Gastroesophageal sphincter (tissue), 4 donors: ENCODE results near the gene NRG2. TPM values are rescaled to one million over a fixed set of nuclear protein-coding genes. Genes with fewer than 3 reads are reported as not detected.

Experiments
- ATAC-seq: fragments of 150-250 bp; one replicate; pipeline ENCODE4 v1.9.1; 2016; ENCODE audit warnings: mild to moderate bottlenecking, moderate library complexity
- H3K27ac ChIP-seq, 4 donors: fragments of 200-600 bp; sonication (generic) in 3 of 4; 1 replicate in 3 of 4; 2 replicates in 1 of 4; pipeline ENCODE4 v1.5.1; 2016 to 2019
- H3K27me3 ChIP-seq: fragments of 200-600 bp; sonication (generic); one replicate; pipeline ENCODE4 v1.5.1; 2019
- H3K36me3 ChIP-seq, 2 donors: fragments of 200-600 bp; sonication (generic); one replicate each; pipeline ENCODE4 v1.5.1; 2019; ENCODE audit warnings: control low read depth in 1 of 2
- H3K4me1 ChIP-seq, 3 donors: fragments of 200-600 bp; sonication (generic); 1 replicate in 2 of 3; 2 replicates in 1 of 3; pipeline ENCODE4 v1.5.1; 2016 to 2019; ENCODE audit warnings: control low read depth in 2 of 3
- H3K4me3 ChIP-seq, 2 donors: fragments of 200-600 bp; sonication (generic); one replicate each; pipeline ENCODE4 v1.5.1; 2019; ENCODE audit warnings: mild to moderate bottlenecking in 1 of 2, moderate library complexity in 1 of 2
- H3K9me3 ChIP-seq, 3 donors: fragments of 200-600 bp; sonication (generic); one replicate each; pipeline ENCODE4 v1.5.1; 2017 to 2019; ENCODE audit warnings: control low read depth in 2 of 3
- CTCF ChIP-seq, 4 experiments: fragments of 200-600 bp in 2 of 4; fragments of 450-650 bp in 2 of 4; sonication (generic) in 1 of 4; IDR thresholded peaks; one replicate each; pipeline ENCODE4 v1.5.1; 2017 to 2019; ENCODE audit warnings: antibody characterized with exemption in 4 of 4, mild to moderate bottlenecking in 2 of 4, moderate library complexity in 2 of 4
- EP300 ChIP-seq: sonication (generic); formaldehyde crosslinking; IDR thresholded peaks from one replicate; pipeline ENCODE4 v1.6.1; 2017; ENCODE audit warnings: antibody characterized with exemption, mild to moderate bottlenecking
- POLR2A ChIP-seq, 2 donors: fragments of 450-650 bp; IDR thresholded peaks; one replicate each; pipeline ENCODE4 v1.6.1; 2017; ENCODE audit warnings: antibody characterized with exemption in 2 of 2, mild to moderate bottlenecking in 2 of 2, moderate library complexity in 1 of 2
- POLR2AphosphoS5 ChIP-seq: sonication (generic); formaldehyde crosslinking; IDR thresholded peaks from one replicate; pipeline ENCODE4 v1.6.1; 2017; ENCODE audit warnings: antibody characterized with exemption
- WGBS, 2 donors: methylation state at CpG; one replicate each; pipeline ENCODE4 v1.1.5; 2018; ENCODE audit warnings: low coverage in 1 of 2; 5-methylcytosine and 5-hydroxymethylcytosine counted together
- total RNA-seq, 4 donors: library from RNA; depleted of rRNA; stranded (reverse); fragments of >200 nt; gene quantifications; one replicate each; pipeline ENCODE4 v1.1.0, GENCODE V29; 2016

Gene NRG2
- total RNA-seq, 4 donors from 2014 or later, result 3.2 to 7.6 (median 5.1) TPM

- no peak for TF ChIP-seq EP300
- no peak for TF ChIP-seq POLR2AphosphoS5
- Histone ChIP-seq H3K36me3 (no peaks in the 10 kb centered on the region), H3K4me1 (peaks cover 1 to 37% (median 16%) of the 10 kb centered on the region in 3 donors), H3K9me3 (no peaks in the 10 kb centered on the region), H3K27ac (no peak overlapping the region), H3K27me3 (peaks cover 28% of the 10 kb centered on the region), H3K4me3 (no peak overlapping the region)
- whole genome bisulfite sequencing, 2 donors, result 89% methylated on average over 2 of the region's 3 CpGs; no CpG with 5 or more reads in 1 of the 2 donors
- no peak for ATAC-seq
Measured at GRCh38 chr5:139900546-139901250, 142.4 kb downstream of the NRG2 start.

GRCh38 chr5:139898981-139899380, 144.1 kb downstream of the NRG2 start:
- TF ChIP-seq EP300 (no peak), POLR2AphosphoS5 (no peak), POLR2A (IDR thresholded peaks at IDR 0.05) (no peak), CTCF (IDR thresholded peaks at IDR 0.05) (no peak)
- no peaks in the 10 kb centered on the region for H3K36me3 ChIP-seq
- peaks cover 4 to 30% (median 7%) of the 10 kb centered on the region in 3 donors for H3K4me1 ChIP-seq
- no peaks in the 10 kb centered on the region for H3K9me3 ChIP-seq
- no peak for ATAC-seq
- no peak overlapping the region for H3K27ac ChIP-seq
- WGBS, 2 donors, result no CpG with 5 or more reads among the region's 2 CpGs
- peaks cover 16% of the 10 kb centered on the region for H3K27me3 ChIP-seq
- no peak overlapping the region for H3K4me3 ChIP-seq

DNA sequence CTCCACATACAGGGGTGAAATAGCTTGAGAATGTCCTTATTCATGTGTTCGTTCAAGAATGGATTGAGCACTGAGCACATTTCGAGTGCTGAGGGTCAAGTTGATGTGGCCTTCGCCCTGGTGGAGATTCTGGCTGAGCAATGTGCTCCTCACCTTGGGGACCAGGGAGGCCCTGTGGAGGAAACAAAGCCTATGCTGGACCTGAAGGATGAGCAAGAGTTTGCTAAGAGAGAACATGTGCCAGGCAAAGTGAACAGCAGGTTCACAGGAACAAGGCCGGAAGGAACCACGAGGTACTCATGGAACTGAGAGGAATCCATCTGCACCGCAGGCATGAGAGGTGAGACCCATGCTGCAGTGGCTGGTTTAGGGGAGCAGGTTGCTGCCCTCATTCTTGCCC, 145.1 kb downstream of the NRG2 start:
- TF ChIP-seq POLR2A (IDR thresholded peaks at IDR 0.05) (no peak), CTCF (IDR thresholded peaks at IDR 0.05) (no peak), EP300 (no peak), POLR2AphosphoS5 (no peak)
- H3K4me3 ChIP-seq, result no peak overlapping the region
- no peaks in the 10 kb centered on the region for H3K9me3 ChIP-seq
- H3K27me3 ChIP-seq, result peaks cover 9% of the 10 kb centered on the region
- H3K4me1 ChIP-seq, result peaks cover 0 to 21% (median 4%) of the 10 kb centered on the region in 3 donors
- H3K36me3 ChIP-seq, result no peaks in the 10 kb centered on the region
- 93 to 94% methylated on average over 2 to 5 of the region's 6 CpGs for WGBS, 2 donors
- ATAC-seq, result no peak
- no peak overlapping the region for H3K27ac ChIP-seq

DNA sequence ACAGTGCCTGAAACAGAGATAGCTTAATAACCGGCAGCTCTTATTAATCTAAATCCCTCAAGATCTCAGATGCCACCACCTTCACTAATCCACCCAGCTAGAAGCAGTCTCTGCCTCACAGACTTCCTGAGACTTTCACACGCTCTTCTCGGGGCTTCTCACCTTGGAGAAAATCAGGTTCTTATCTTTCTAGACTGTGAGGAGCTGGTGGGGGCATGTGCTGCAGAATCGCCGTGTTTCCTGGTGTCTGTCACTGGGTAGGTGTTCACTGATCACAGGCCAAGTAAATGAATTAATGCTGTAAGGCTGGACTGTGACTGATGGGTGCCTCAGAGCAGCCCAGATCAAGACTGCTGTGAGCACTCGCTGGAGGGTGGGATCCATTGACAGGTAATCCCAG, 145.8 kb downstream of the NRG2 start:
- 84 to 90% methylated on average over 2 to 4 of the region's 6 CpGs for WGBS, 2 donors
- H3K9me3 ChIP-seq, result no peaks in the 10 kb centered on the region
- no peak for TF ChIP-seq POLR2A (IDR thresholded peaks at IDR 0.05)
- no peak for TF ChIP-seq EP300
- TF ChIP-seq POLR2AphosphoS5, result no peak
- no peak for TF ChIP-seq CTCF (IDR thresholded peaks at IDR 0.05)
- peaks cover 0 to 21% (median 4%) of the 10 kb centered on the region in 3 donors for H3K4me1 ChIP-seq
- peaks cover 5% of the 10 kb centered on the region for H3K27me3 ChIP-seq
- no peak for ATAC-seq
- no peaks in the 10 kb centered on the region for H3K36me3 ChIP-seq
- no peak overlapping the region for H3K4me3 ChIP-seq
- H3K27ac ChIP-seq, result no peak overlapping the region

DNA sequence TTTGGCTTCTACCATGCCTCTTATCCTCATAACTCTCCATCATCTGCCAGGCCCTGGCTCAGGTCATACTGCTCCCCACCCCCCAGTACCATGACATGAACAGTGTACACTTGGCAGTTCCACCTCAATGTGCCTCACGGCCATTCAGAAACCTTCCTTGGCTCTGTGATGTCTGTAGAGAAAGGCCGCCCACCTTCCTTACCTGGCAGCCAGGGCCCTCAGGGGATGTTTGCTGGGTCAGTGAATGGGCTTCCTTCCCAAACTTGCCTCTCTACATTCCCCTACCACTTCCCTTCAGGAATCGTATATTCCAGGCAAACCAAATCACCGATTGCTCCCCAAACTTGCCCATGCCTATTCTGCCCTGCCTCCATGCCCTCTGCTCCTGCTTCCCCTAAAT, 146.4 kb downstream of the NRG2 start:
- TF ChIP-seq CTCF (IDR thresholded peaks at IDR 0.05) (no peak), EP300 (no peak), POLR2AphosphoS5 (no peak), POLR2A (IDR thresholded peaks at IDR 0.05) (no peak)
- WGBS, 2 donors, result 85 to 89% methylated on average over 3 of the region's 4 CpGs
- Histone ChIP-seq H3K27me3 (no peaks in the 10 kb centered on the region), H3K4me3 (no peak overlapping the region), H3K36me3 (no peaks in the 10 kb centered on the region), H3K27ac (no peak overlapping the region), H3K9me3 (no peaks in the 10 kb centered on the region), H3K4me1 (peaks cover 0 to 21% (median 4%) of the 10 kb centered on the region in 3 donors)
- ATAC-seq, result no peak
